Measurements from ENCODE around the gene OR1F1. TPM values are rescaled to one million over a fixed set of nuclear protein-coding genes. Genes with fewer than 3 reads are reported as not detected.

OR1F1 gene
- total RNA-seq, 1 experiment from 2014 or later: 0.44 TPM

GRCh38 chr16:3188925-3189825 lies 1.2 kb downstream of the OR1F1 start (continued):
- TF ChIP-seq, protein P1, sequence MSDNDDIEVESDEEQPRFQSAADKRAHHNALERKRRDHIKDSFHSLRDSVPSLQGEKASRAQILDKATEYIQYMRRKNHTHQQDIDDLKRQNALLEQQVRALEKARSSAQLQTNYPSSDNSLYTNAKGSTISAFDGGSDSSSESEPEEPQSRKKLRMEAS (CRISPR knock-in tag; IDR thresholded peaks at IDR 0.05): peak; percentile 61
- TF ChIP-seq CBFB (CRISPR knock-in tag; IDR thresholded peaks at IDR 0.05; ENCODE audit: low read depth) (no peak), GABPB1 (CRISPR knock-in tag; IDR thresholded peaks at IDR 0.05) (no peak), NR2C2 (CRISPR knock-in tag; IDR thresholded peaks at IDR 0.05) (no peak), CREB1 (CRISPR knock-in tag; IDR thresholded peaks at IDR 0.05) (no peak), SMAD4 (CRISPR knock-in tag; IDR thresholded peaks at IDR 0.05) (no peak), MYBL2 (CRISPR knock-in tag; IDR thresholded peaks at IDR 0.05) (no peak), PRRX2 (CRISPR knock-in tag; IDR thresholded peaks at IDR 0.05) (0 out of 2 replicates have a peak, but pooled peaks have one; percentile 27), ATF1 (CRISPR knock-in tag; IDR thresholded peaks at IDR 0.05) (peak; percentile 50; the same call in 1 of the 2 replicates), CREM (CRISPR knock-in tag; IDR thresholded peaks at IDR 0.05) (0 out of 2 replicates have a peak, but pooled peaks have one; percentile 65), IRF1 (CRISPR knock-in tag; IDR thresholded peaks at IDR 0.05) (no peak)
- TF ChIP-seq, protein P2, sequence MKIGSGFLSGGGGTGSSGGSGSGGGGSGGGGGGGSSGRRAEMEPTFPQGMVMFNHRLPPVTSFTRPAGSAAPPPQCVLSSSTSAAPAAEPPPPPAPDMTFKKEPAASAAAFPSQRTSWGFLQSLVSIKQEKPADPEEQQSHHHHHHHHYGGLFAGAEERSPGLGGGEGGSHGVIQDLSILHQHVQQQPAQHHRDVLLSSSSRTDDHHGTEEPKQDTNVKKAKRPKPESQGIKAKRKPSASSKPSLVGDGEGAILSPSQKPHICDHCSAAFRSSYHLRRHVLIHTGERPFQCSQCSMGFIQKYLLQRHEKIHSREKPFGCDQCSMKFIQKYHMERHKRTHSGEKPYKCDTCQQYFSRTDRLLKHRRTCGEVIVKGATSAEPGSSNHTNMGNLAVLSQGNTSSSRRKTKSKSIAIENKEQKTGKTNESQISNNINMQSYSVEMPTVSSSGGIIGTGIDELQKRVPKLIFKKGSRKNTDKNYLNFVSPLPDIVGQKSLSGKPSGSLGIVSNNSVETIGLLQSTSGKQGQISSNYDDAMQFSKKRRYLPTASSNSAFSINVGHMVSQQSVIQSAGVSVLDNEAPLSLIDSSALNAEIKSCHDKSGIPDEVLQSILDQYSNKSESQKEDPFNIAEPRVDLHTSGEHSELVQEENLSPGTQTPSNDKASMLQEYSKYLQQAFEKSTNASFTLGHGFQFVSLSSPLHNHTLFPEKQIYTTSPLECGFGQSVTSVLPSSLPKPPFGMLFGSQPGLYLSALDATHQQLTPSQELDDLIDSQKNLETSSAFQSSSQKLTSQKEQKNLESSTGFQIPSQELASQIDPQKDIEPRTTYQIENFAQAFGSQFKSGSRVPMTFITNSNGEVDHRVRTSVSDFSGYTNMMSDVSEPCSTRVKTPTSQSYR (CRISPR knock-in tag; IDR thresholded peaks at IDR 0.05): no peak
- TF ChIP-seq, protein P3, sequence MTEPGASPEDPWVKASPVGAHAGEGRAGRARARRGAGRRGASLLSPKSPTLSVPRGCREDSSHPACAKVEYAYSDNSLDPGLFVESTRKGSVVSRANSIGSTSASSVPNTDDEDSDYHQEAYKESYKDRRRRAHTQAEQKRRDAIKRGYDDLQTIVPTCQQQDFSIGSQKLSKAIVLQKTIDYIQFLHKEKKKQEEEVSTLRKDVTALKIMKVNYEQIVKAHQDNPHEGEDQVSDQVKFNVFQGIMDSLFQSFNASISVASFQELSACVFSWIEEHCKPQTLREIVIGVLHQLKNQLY (CRISPR knock-in tag; IDR thresholded peaks at IDR 0.05): no peak
- TF ChIP-seq, protein P4, sequence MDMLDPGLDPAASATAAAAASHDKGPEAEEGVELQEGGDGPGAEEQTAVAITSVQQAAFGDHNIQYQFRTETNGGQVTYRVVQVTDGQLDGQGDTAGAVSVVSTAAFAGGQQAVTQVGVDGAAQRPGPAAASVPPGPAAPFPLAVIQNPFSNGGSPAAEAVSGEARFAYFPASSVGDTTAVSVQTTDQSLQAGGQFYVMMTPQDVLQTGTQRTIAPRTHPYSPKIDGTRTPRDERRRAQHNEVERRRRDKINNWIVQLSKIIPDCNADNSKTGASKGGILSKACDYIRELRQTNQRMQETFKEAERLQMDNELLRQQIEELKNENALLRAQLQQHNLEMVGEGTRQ (CRISPR knock-in tag; IDR thresholded peaks at IDR 0.05): no peak
- TF ChIP-seq, protein P5, sequence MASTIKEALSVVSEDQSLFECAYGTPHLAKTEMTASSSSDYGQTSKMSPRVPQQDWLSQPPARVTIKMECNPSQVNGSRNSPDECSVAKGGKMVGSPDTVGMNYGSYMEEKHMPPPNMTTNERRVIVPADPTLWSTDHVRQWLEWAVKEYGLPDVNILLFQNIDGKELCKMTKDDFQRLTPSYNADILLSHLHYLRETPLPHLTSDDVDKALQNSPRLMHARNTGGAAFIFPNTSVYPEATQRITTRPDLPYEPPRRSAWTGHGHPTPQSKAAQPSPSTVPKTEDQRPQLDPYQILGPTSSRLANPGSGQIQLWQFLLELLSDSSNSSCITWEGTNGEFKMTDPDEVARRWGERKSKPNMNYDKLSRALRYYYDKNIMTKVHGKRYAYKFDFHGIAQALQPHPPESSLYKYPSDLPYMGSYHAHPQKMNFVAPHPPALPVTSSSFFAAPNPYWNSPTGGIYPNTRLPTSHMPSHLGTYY (CRISPR knock-in tag; IDR thresholded peaks at IDR 0.05): 0 out of 2 replicates have a peak, but pooled peaks have one; percentile 26

- DNase-seq (ENCODE audit: low spot score) (no peak), ATAC-seq (no peak)
- ChIA-PET CTCF (interaction anchor here (1.1 to 3.0 kb wide), 5 partner anchors 15 to 103 kb away, joined by 3 to 22 read pairs (median 4); partner anchors contain the start of gene ZNF263), POLR2A (no interaction called here)
- H3K4me3 Mint-ChIP-seq: peak overlapping the region; percentile 97
- H3K36me3 Mint-ChIP-seq: no peaks in the 10 kb centered on the region
- no peak overlapping the region for H3K27ac Mint-ChIP-seq
- peaks cover 18% of the 10 kb centered on the region for H3K4me1 Mint-ChIP-seq
- peaks cover 67% of the 10 kb centered on the region for H3K27me3 Mint-ChIP-seq (ENCODE audit: low read depth)
- H3K9me3 Mint-ChIP-seq: no peaks in the 10 kb centered on the region; the same call in 1 of the 2 replicates
- no peak for TF ChIP-seq GABPB1 (CRISPR knock-in tag; IDR thresholded peaks at IDR 0.05)
- TF ChIP-seq ZMAT4 (CRISPR knock-in tag; IDR thresholded peaks at IDR 0.05): no peak
- no peak for TF ChIP-seq ZNF425 (CRISPR knock-in tag; conservative IDR thresholded peaks at IDR 0.05)
- TF ChIP-seq ZNF219 (CRISPR knock-in tag; IDR thresholded peaks at IDR 0.05; ENCODE audit: borderline replicate concordance): no peak
- TF ChIP-seq, protein P1 (CRISPR knock-in tag; IDR thresholded peaks at IDR 0.05): no peak
- no peak for TF ChIP-seq ETV6 (CRISPR knock-in tag; IDR thresholded peaks at IDR 0.05)
- no peak for TF ChIP-seq ATF6 (CRISPR knock-in tag; IDR thresholded peaks at IDR 0.05)
- TF ChIP-seq, protein P3 (CRISPR knock-in tag; IDR thresholded peaks at IDR 0.05): no peak
These were observed 1.9 kb downstream of the OR1F1 start for GRCh38 chr16:3189869-3190268.

All from WTC11 (cell line).